Measurements from ENCODE around the gene NELL1. TPM values are rescaled to one million over a fixed set of nuclear protein-coding genes. Genes with fewer than 3 reads are reported as not detected.

NELL1 gene
- total and polyA plus RNA-seq, 3 experiments from 2014 or later = not detected

- H3K27me3 Mint-ChIP-seq = no peaks in the 10 kb centered on the region
- no peaks in the 10 kb centered on the region for H3K4me1 Mint-ChIP-seq
- no peak for DNase-seq
- no peak overlapping the region for H3K4me3 ChIP-seq (ENCODE audit: low read length)
- H3K27ac ChIP-seq (ENCODE audit: low read depth, low read length) = no peak overlapping the region
- H3K9me3 Mint-ChIP-seq = peaks cover 2 to 10% (median 3%) of the 10 kb centered on the region in 5 donors
- H3K4me3 Mint-ChIP-seq = no peak overlapping the region
- ChIA-PET CTCF (no interaction called here), POLR2A (no interaction called here)
- no peaks in the 10 kb centered on the region for H3K36me3 Mint-ChIP-seq
- H3K4me1 ChIP-seq (ENCODE audit: insufficient read depth, low read length) = no peaks in the 10 kb centered on the region
- H3K27ac Mint-ChIP-seq = no peak overlapping the region
- no peaks in the 10 kb centered on the region for H3K36me3 ChIP-seq (ENCODE audit: insufficient read depth, low read length)
- no peaks in the 10 kb centered on the region for H3K9me3 ChIP-seq (ENCODE audit: low read length)
- H3K27me3 ChIP-seq (ENCODE audit: insufficient read depth, low read length, poor library complexity, severe bottlenecking) = no peaks in the 10 kb centered on the region
These were observed 371.2 kb downstream of the NELL1 start for GRCh38 chr11:21040630-21041029.

DNA sequence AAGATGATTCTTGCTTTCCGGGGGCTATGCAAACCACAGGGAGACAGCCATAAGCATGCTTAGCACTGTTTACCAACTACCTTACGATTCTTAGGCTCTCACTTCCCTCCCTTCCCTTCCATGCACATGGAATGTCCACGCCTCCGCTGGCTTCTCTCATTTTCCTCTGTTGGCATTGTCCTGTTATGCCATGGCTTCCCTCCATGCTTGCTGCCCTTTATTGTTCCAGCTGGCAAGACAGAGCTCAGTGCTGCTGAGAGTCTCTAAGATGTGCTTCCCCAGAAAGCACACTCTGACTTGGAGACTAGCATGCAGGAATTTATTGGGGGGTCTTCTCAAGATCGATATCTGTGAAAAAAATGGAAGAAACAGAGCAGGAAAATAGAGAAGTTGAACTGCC is 379.2 kb downstream of the NELL1 start:
- no peak for DNase-seq
- ChIA-PET CTCF (no interaction called here), POLR2A (no interaction called here)
- Histone ChIP-seq H3K27ac (ENCODE audit: low read depth, low read length) (no peak overlapping the region), H3K4me3 (ENCODE audit: low read length) (no peak overlapping the region), H3K27me3 (ENCODE audit: insufficient read depth, low read length, poor library complexity, severe bottlenecking) (no peaks in the 10 kb centered on the region), H3K36me3 (ENCODE audit: insufficient read depth, low read length) (no peaks in the 10 kb centered on the region), H3K9me3 (ENCODE audit: low read length) (no peaks in the 10 kb centered on the region), H3K4me1 (ENCODE audit: insufficient read depth, low read length) (no peaks in the 10 kb centered on the region)
- Mint-ChIP-seq H3K36me3 (no peaks in the 10 kb centered on the region), H3K4me1 (no peaks in the 10 kb centered on the region), H3K4me3 (no peak overlapping the region), H3K9me3 (peaks cover 0 to 11% (median 0%) of the 10 kb centered on the region in 5 donors), H3K27ac (no peak overlapping the region), H3K27me3 (no peaks in the 10 kb centered on the region)

DNA sequence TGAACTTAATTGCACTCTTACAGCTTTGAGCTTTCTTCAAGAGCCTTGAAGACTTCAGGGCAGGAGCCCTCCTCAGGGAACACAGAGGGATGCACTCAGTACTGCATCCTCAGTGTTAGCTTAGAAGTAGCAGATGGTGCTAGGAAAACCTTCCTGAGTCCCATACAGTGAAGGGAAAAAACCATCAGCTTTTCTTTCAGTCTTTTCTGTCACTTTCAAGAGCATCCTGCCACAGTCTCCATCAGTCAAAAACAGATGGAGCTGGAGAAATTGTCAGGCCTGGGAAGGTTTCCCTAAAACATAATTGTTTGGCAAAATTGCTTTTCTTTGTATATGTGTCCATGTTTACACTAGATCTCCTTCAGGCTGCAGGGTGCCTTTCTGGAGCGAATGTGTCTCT is 384.1 kb downstream of the NELL1 start:
- Mint-ChIP-seq H3K27ac (no peak overlapping the region), H3K4me1 (no peaks in the 10 kb centered on the region), H3K9me3 (peaks cover 0 to 13% (median 0%) of the 10 kb centered on the region in 5 donors), H3K4me3 (no peak overlapping the region), H3K36me3 (no peaks in the 10 kb centered on the region), H3K27me3 (no peaks in the 10 kb centered on the region)
- DNase-seq = no peak
- no peaks in the 10 kb centered on the region for H3K4me1 ChIP-seq (ENCODE audit: insufficient read depth, low read length)
- H3K4me3 ChIP-seq (ENCODE audit: low read length) = no peak overlapping the region
- ChIA-PET CTCF (no interaction called here), POLR2A (no interaction called here)
- H3K27ac ChIP-seq (ENCODE audit: low read depth, low read length) = no peak overlapping the region
- H3K9me3 ChIP-seq (ENCODE audit: low read length) = no peaks in the 10 kb centered on the region
- H3K36me3 ChIP-seq (ENCODE audit: insufficient read depth, low read length) = no peaks in the 10 kb centered on the region
- no peaks in the 10 kb centered on the region for H3K27me3 ChIP-seq (ENCODE audit: insufficient read depth, low read length, poor library complexity, severe bottlenecking)

- H3K4me1 Mint-ChIP-seq = no peaks in the 10 kb centered on the region
- POLR2A ChIA-PET = no interaction called here
- CTCF ChIA-PET = no interaction called here
- peaks cover 0 to 9% (median 3%) of the 10 kb centered on the region in 5 donors for H3K9me3 Mint-ChIP-seq
- Histone ChIP-seq H3K27ac (ENCODE audit: low read depth, low read length) (no peak overlapping the region), H3K4me3 (ENCODE audit: low read length) (no peak overlapping the region), H3K4me1 (ENCODE audit: insufficient read depth, low read length) (no peaks in the 10 kb centered on the region), H3K36me3 (ENCODE audit: insufficient read depth, low read length) (no peaks in the 10 kb centered on the region), H3K9me3 (ENCODE audit: low read length) (no peaks in the 10 kb centered on the region), H3K27me3 (ENCODE audit: insufficient read depth, low read length, poor library complexity, severe bottlenecking) (no peaks in the 10 kb centered on the region)
- no peaks in the 10 kb centered on the region for H3K36me3 Mint-ChIP-seq
- no peaks in the 10 kb centered on the region for H3K27me3 Mint-ChIP-seq
- DNase-seq = no peak
- no peak overlapping the region for H3K27ac Mint-ChIP-seq
- no peak overlapping the region for H3K4me3 Mint-ChIP-seq
These were observed 387.3 kb downstream of the NELL1 start for GRCh38 chr11:21056644-21057043.

DNA sequence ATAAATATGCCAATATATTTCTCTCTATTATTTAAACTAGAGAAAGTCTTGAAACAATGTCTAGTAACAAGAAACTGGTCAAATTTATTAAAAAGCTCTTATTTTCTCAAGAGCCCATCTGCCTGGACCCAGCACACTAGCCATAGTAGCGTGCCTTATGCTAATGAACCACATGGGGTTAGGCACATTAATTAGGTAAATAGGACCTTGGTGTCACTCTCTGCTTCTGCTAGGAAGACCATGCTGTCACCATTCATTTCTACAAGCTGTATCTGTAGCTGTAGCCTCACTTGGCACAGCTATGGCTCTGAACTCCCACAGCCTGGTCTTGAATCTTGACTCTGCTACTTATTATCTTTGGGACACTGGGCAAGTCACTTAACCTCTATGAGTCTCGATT is 390.5 kb downstream of the NELL1 start:
- no peak overlapping the region for H3K4me3 Mint-ChIP-seq
- H3K4me3 ChIP-seq (ENCODE audit: low read length) = no peak overlapping the region
- H3K4me1 Mint-ChIP-seq = no peaks in the 10 kb centered on the region
- H3K36me3 ChIP-seq (ENCODE audit: insufficient read depth, low read length) = no peaks in the 10 kb centered on the region
- no peaks in the 10 kb centered on the region for H3K27me3 Mint-ChIP-seq
- peaks cover 0 to 12% (median 3%) of the 10 kb centered on the region in 5 donors for H3K9me3 Mint-ChIP-seq
- H3K9me3 ChIP-seq (ENCODE audit: low read length) = no peaks in the 10 kb centered on the region
- H3K36me3 Mint-ChIP-seq = no peaks in the 10 kb centered on the region
- POLR2A ChIA-PET = no interaction called here
- CTCF ChIA-PET = no interaction called here
- no peak overlapping the region for H3K27ac ChIP-seq (ENCODE audit: low read depth, low read length)
- H3K27ac Mint-ChIP-seq = no peak overlapping the region
- DNase-seq = no peak
- no peaks in the 10 kb centered on the region for H3K4me1 ChIP-seq (ENCODE audit: insufficient read depth, low read length)
- no peaks in the 10 kb centered on the region for H3K27me3 ChIP-seq (ENCODE audit: insufficient read depth, low read length, poor library complexity, severe bottlenecking)

DNA sequence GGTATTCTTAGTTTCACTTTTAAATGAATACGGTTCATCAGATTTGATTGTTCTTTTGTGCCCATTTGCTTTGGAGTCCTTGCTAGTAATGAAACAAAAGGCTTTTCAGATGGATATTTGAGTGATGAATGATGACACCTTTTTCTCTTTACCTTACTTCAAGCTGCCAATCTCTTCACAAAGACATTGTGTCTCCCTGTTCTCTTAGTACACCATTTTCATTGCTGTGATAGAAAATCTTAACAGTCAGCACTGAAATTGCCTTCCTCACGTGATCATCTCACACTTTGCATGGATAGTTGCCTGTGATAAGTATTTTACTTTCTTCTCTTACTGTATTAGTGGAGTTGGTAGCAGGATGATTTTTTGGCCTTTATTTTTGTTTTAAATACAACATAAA is 396.6 kb downstream of the NELL1 start:
- Histone ChIP-seq H3K27me3 (ENCODE audit: insufficient read depth, low read length, poor library complexity, severe bottlenecking) (no peaks in the 10 kb centered on the region), H3K9me3 (ENCODE audit: low read length) (no peaks in the 10 kb centered on the region), H3K4me1 (ENCODE audit: insufficient read depth, low read length) (no peaks in the 10 kb centered on the region), H3K4me3 (ENCODE audit: low read length) (no peak overlapping the region), H3K36me3 (ENCODE audit: insufficient read depth, low read length) (no peaks in the 10 kb centered on the region), H3K27ac (ENCODE audit: low read depth, low read length) (no peak overlapping the region)
- Mint-ChIP-seq H3K36me3 (no peaks in the 10 kb centered on the region), H3K9me3 (peaks cover 2 to 12% (median 4%) of the 10 kb centered on the region in 5 donors), H3K27ac (no peak overlapping the region), H3K4me1 (no peaks in the 10 kb centered on the region), H3K27me3 (no peaks in the 10 kb centered on the region), H3K4me3 (no peak overlapping the region)
- DNase-seq = no peak
- CTCF ChIA-PET = no interaction called here
- POLR2A ChIA-PET = no interaction called here

GRCh38 chr11:21068886-21069285 is 399.5 kb downstream of the NELL1 start:
- ChIA-PET CTCF (no interaction called here), POLR2A (no interaction called here)
- Histone ChIP-seq H3K27ac (ENCODE audit: low read depth, low read length) (no peak overlapping the region), H3K4me1 (ENCODE audit: insufficient read depth, low read length) (no peaks in the 10 kb centered on the region), H3K4me3 (ENCODE audit: low read length) (no peak overlapping the region), H3K36me3 (ENCODE audit: insufficient read depth, low read length) (no peaks in the 10 kb centered on the region), H3K9me3 (ENCODE audit: low read length) (no peaks in the 10 kb centered on the region), H3K27me3 (ENCODE audit: insufficient read depth, low read length, poor library complexity, severe bottlenecking) (no peaks in the 10 kb centered on the region)
- no peak overlapping the region for H3K27ac Mint-ChIP-seq
- H3K27me3 Mint-ChIP-seq = no peaks in the 10 kb centered on the region
- H3K36me3 Mint-ChIP-seq = no peaks in the 10 kb centered on the region
- H3K4me3 Mint-ChIP-seq = no peak overlapping the region
- H3K9me3 Mint-ChIP-seq = peaks cover 1 to 5% (median 3%) of the 10 kb centered on the region in 5 donors
- no peak for DNase-seq
- H3K4me1 Mint-ChIP-seq = no peaks in the 10 kb centered on the region

DNA sequence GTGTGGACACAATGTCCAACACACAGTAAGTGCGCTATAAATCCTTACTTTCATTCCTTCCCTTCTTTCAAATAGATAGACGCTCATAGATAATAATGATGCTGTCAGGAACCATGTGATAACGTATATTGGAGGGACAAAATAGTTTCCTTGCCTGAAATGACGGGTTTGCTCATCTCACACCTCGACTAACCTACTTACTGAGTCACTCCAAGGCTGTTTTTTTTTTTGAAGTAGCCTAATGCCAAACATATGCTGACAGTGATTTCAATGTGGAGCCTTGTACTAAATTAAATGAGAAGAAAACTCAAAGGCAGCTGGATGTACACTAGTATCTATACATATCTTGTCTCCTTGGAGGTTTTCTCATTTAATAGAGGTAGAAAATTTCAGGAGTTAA is 400.5 kb downstream of the NELL1 start:
- Histone ChIP-seq H3K27ac (ENCODE audit: low read depth, low read length) (no peak overlapping the region), H3K4me1 (ENCODE audit: insufficient read depth, low read length) (no peaks in the 10 kb centered on the region), H3K36me3 (ENCODE audit: insufficient read depth, low read length) (no peaks in the 10 kb centered on the region), H3K4me3 (ENCODE audit: low read length) (no peak overlapping the region), H3K27me3 (ENCODE audit: insufficient read depth, low read length, poor library complexity, severe bottlenecking) (no peaks in the 10 kb centered on the region), H3K9me3 (ENCODE audit: low read length) (no peaks in the 10 kb centered on the region)
- ChIA-PET CTCF (no interaction called here), POLR2A (interaction anchor here (0.6 kb wide), 1 partner anchor 773 kb away, joined by 3 read pairs; no protein-coding TSS in a partner anchor)
- no peak for DNase-seq
- Mint-ChIP-seq H3K27me3 (no peaks in the 10 kb centered on the region), H3K27ac (no peak overlapping the region), H3K4me3 (no peak overlapping the region), H3K9me3 (peaks cover 0 to 5% (median 2%) of the 10 kb centered on the region in 5 donors), H3K36me3 (no peaks in the 10 kb centered on the region), H3K4me1 (no peaks in the 10 kb centered on the region)

- no peak for DNase-seq
- no peak overlapping the region for H3K4me3 Mint-ChIP-seq
- H3K27ac Mint-ChIP-seq = peak overlapping the region in 1 of 8 donors; percentile 12
- Histone ChIP-seq H3K9me3 (ENCODE audit: low read length) (no peaks in the 10 kb centered on the region), H3K27me3 (ENCODE audit: insufficient read depth, low read length, poor library complexity, severe bottlenecking) (no peaks in the 10 kb centered on the region), H3K4me3 (ENCODE audit: low read length) (no peak overlapping the region), H3K4me1 (ENCODE audit: insufficient read depth, low read length) (no peaks in the 10 kb centered on the region), H3K27ac (ENCODE audit: low read depth, low read length) (no peak overlapping the region), H3K36me3 (ENCODE audit: insufficient read depth, low read length) (no peaks in the 10 kb centered on the region)
- H3K27me3 Mint-ChIP-seq = no peaks in the 10 kb centered on the region
- no peaks in the 10 kb centered on the region for H3K36me3 Mint-ChIP-seq
- H3K9me3 Mint-ChIP-seq = peaks cover 1 to 14% (median 6%) of the 10 kb centered on the region in 5 donors
- no peaks in the 10 kb centered on the region for H3K4me1 Mint-ChIP-seq
- ChIA-PET POLR2A (no interaction called here), CTCF (no interaction called here)
These were observed 403.2 kb downstream of the NELL1 start for GRCh38 chr11:21072558-21072957.

All from CD8-positive, alpha-beta memory T cell (primary cell).